K562 (cell line): ENCODE data around the gene PKDREJ. TPM values are rescaled to one million over a fixed set of nuclear protein-coding genes. Genes with fewer than 3 reads are reported as not detected.

Source experiments
- ARID1B ChIP-seq: fragments of 450-650 bp; IDR thresholded peaks from 2 replicates; pipeline ENCODE4 v1.6.1; 2016; ENCODE audit warnings: antibody characterized with exemption, mild to moderate bottlenecking, inconsistent platforms
- CREB1 ChIP-seq, 2 experiments: sonication (generic) in 1 of 2; formaldehyde crosslinking in 1 of 2; IDR thresholded peaks; 2 replicates each; pipeline versions ENCODE4 v1.6.1 to v1.8.0; 2012 to 2022; ENCODE audit warnings: inconsistent platforms in 1 of 2, mild to moderate bottlenecking in 1 of 2, missing genetic modification reagents in 1 of 2, moderate library complexity in 1 of 2
- CTCF ChIP-seq, 3 experiments: IDR thresholded peaks in 2 of 3; conservative IDR thresholded peaks in 1 of 3; 2 replicates each; pipeline ENCODE4 v1.5.1; 2011 to 2012; ENCODE audit warnings: low read length in 3 of 3, mild to moderate bottlenecking in 3 of 3, control low read depth in 2 of 3, improper control_type of control experiment in 1 of 3, inconsistent platforms in 1 of 3, low read depth in 1 of 3, mixed read lengths in 1 of 3, moderate library complexity in 1 of 3; ENCODE audit not compliant: insufficient read depth in 2 of 3
- ETS2 ChIP-seq: IDR thresholded peaks from 2 replicates; pipeline ENCODE4 v1.6.1; 2016; ENCODE audit warnings: borderline replicate concordance, missing genetic modification characterization, mild to moderate bottlenecking, moderate library complexity, missing compliant biosample characterization; ENCODE audit not compliant: poor library complexity, severe bottlenecking
- KAT7 ChIP-seq: sonication (generic); formaldehyde crosslinking; IDR thresholded peaks from 2 replicates; pipeline ENCODE4 v1.8.0; 2022; ENCODE audit warnings: missing genetic modification reagents, mild to moderate bottlenecking, borderline replicate concordance
- MXI1 ChIP-seq: IDR thresholded peaks from 2 replicates; pipeline ENCODE4 v1.6.1; 2011; ENCODE audit warnings: low read depth, mild to moderate bottlenecking, improper control_type of control experiment, low read length
- POLR2B ChIP-seq: fragments of 450-650 bp; IDR thresholded peaks from 2 replicates; pipeline ENCODE4 v1.6.1; 2018; ENCODE audit warnings: low read depth; ENCODE audit not compliant: partially characterized antibody
- POLR2G ChIP-seq: fragments of 200-400 bp; formaldehyde crosslinking; IDR thresholded peaks from 2 replicates; pipeline ENCODE4 v1.6.1; 2017; ENCODE audit warnings: low read depth, mild to moderate bottlenecking, antibody characterized with exemption, low read length, moderate library complexity
- SAP30 ChIP-seq: fragments of 200-600 bp; sonication (generic); IDR thresholded peaks from 2 replicates; pipeline ENCODE4 v1.6.1; 2012; ENCODE audit warnings: borderline replicate concordance, low read depth, mild to moderate bottlenecking, moderate library complexity, low read length, control low read depth, inconsistent platforms; ENCODE audit not compliant: insufficient read depth, poor library complexity, severe bottlenecking
- ZNF239 ChIP-seq: fragments of 250-450 bp; sonication (Bioruptor Pico); IDR thresholded peaks from 2 replicates; pipeline ENCODE4 v1.4.0; 2020; ENCODE audit warnings: mild to moderate bottlenecking
- polyA plus RNA-seq, 8 experiments: library from polyadenylated mRNA; depleted of rRNA in 4 of 8; stranded (reverse) in 5 of 8; unstranded in 3 of 8; fragments of >200 nt; fragmentation: Nextera tagmentation in 2 of 8; fragmentation: Illumina TruSeq in 1 of 8; extraction: Ambion mirVana in 2 of 8; extraction: Trizol in 1 of 8; gene quantifications; 2 replicates each; pipeline versions ENCODE4 v1.2.1 to v1.2.3, GENCODE V29; 2011 to 2014; ENCODE audit warnings: inconsistent platforms in 1 of 8, missing spikeins in 1 of 8
- total RNA-seq, 7 experiments: library from RNA; depleted of rRNA in 6 of 7; stranded (reverse); fragments of >200 nt in 6 of 7; fragmentation: Illumina TruSeq in 2 of 7; extraction: Trizol in 2 of 7; gene quantifications; 2 replicates each; pipeline versions ENCODE4 v1.2.1 to v1.2.3, GENCODE V29; 2011 to 2021; ENCODE audit warnings: low replicate concordance in 1 of 7
- TF ChIP-seq, protein P1 (sequence below), 2 experiments: fragments of 450-650 bp in 1 of 2; sonication (generic) in 1 of 2; formaldehyde crosslinking in 1 of 2; IDR thresholded peaks; 2 replicates each; pipeline versions ENCODE4 v1.7.1 to v1.9.0; 2016 to 2022; ENCODE audit warnings: inconsistent platforms in 1 of 2, mild to moderate bottlenecking in 1 of 2, missing genetic modification reagents in 1 of 2
- TF ChIP-seq, protein P2 (sequence below): fragments of 450-650 bp; IDR thresholded peaks from one replicate; pipeline ENCODE4 v1.6.1; 2018; ENCODE audit warnings: mild to moderate bottlenecking, moderate library complexity; ENCODE audit not compliant: partially characterized antibody

Gene PKDREJ
- total and polyA plus RNA-seq, 9 of the 15 experiments (the other 6 are each of a cell fraction or from before 2014, with no cell fraction given) = 0.03 TPM; not detected in 8

- TF ChIP-seq, protein P1, sequence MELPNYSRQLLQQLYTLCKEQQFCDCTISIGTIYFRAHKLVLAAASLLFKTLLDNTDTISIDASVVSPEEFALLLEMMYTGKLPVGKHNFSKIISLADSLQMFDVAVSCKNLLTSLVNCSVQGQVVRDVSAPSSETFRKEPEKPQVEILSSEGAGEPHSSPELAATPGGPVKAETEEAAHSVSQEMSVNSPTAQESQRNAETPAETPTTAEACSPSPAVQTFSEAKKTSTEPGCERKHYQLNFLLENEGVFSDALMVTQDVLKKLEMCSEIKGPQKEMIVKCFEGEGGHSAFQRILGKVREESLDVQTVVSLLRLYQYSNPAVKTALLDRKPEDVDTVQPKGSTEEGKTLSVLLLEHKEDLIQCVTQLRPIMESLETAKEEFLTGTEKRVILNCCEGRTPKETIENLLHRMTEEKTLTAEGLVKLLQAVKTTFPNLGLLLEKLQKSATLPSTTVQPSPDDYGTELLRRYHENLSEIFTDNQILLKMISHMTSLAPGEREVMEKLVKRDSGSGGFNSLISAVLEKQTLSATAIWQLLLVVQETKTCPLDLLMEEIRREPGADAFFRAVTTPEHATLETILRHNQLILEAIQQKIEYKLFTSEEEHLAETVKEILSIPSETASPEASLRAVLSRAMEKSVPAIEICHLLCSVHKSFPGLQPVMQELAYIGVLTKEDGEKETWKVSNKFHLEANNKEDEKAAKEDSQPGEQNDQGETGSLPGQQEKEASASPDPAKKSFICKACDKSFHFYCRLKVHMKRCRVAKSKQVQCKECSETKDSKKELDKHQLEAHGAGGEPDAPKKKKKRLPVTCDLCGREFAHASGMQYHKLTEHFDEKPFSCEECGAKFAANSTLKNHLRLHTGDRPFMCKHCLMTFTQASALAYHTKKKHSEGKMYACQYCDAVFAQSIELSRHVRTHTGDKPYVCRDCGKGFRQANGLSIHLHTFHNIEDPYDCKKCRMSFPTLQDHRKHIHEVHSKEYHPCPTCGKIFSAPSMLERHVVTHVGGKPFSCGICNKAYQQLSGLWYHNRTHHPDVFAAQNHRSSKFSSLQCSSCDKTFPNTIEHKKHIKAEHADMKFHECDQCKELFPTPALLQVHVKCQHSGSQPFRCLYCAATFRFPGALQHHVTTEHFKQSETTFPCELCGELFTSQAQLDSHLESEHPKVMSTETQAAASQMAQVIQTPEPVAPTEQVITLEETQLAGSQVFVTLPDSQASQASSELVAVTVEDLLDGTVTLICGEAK (IDR thresholded peaks at IDR 0.05) = peak; percentile 75
- TF ChIP-seq, protein P1 (CRISPR knock-in tag; IDR thresholded peaks at IDR 0.05) = no peak
- TF ChIP-seq MXI1 (0 out of 2 replicates have a peak, but pooled peaks have one; percentile 10), POLR2G (peak; percentile 86), ETS2 (tag) (no peak), CREB1 (IDR thresholded peaks at IDR 0.05) (peak; percentile 62; the same call in 1 of the 2 replicates), CREB1 (CRISPR knock-in tag; IDR thresholded peaks at IDR 0.05) (no peak), SAP30 (peak; percentile 96), KAT7 (CRISPR knock-in tag) (no peak), POLR2B (peak; percentile 78), CTCF (IDR thresholded peaks at IDR 0.05 in 2 of 3, conservative IDR thresholded peaks at IDR 0.05 in 1 of 3; ENCODE audit: insufficient read depth in 2 of 3, low read depth in 1 of 3, low read length in 3 of 3) (peak; percentile 23 to 53 (median 49); a peak in 4 of 6 replicates), ARID1B (no peak; the same call in 1 of the 2 replicates), ZNF239 (CRISPR knock-in tag) (no peak)
- TF ChIP-seq, protein P2, sequence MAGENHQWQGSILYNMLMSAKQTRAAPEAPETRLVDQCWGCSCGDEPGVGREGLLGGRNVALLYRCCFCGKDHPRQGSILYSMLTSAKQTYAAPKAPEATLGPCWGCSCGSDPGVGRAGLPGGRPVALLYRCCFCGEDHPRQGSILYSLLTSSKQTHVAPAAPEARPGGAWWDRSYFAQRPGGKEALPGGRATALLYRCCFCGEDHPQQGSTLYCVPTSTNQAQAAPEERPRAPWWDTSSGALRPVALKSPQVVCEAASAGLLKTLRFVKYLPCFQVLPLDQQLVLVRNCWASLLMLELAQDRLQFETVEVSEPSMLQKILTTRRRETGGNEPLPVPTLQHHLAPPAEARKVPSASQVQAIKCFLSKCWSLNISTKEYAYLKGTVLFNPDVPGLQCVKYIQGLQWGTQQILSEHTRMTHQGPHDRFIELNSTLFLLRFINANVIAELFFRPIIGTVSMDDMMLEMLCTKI = no peak
Measured at GRCh38 chr22:46296257-46297150, 33.4 kb upstream of the PKDREJ start, which contains the start of gene GTSE1 (continued).
